SK-N-SH (cell line): ENCODE results near the gene SHANK2.

Source experiments
- CHD2 ChIP-seq: fragments of 150-350 bp; IDR thresholded peaks from 2 replicates; pipeline ENCODE4 v1.6.1; 2018; ENCODE audit warnings: low read length; ENCODE audit not compliant: partially characterized antibody
- CTCF ChIP-seq: fragments of 200-600 bp; sonication (generic); IDR thresholded peaks from 2 replicates; pipeline ENCODE4 v1.6.1; 2017; ENCODE audit warnings: antibody characterized with exemption, mild to moderate bottlenecking, moderate library complexity
- GABPA ChIP-seq: IDR thresholded peaks from 2 replicates; pipeline ENCODE4 v1.4.0; 2012; ENCODE audit warnings: low read depth, mild to moderate bottlenecking
- JUND ChIP-seq: IDR thresholded peaks from 2 replicates; pipeline ENCODE4 v1.4.0; 2012
- MAX ChIP-seq: IDR thresholded peaks from 2 replicates; pipeline ENCODE4 v1.4.0; 2012; ENCODE audit warnings: low read depth
- MXI1 ChIP-seq: IDR thresholded peaks from 2 replicates; pipeline ENCODE4 v1.6.1; 2012; ENCODE audit warnings: mild to moderate bottlenecking, low read depth, low read length, improper control_type of control experiment
- NFIC ChIP-seq: IDR thresholded peaks from 2 replicates; pipeline ENCODE4 v1.4.0; 2012; ENCODE audit warnings: borderline replicate concordance
- NRF1 ChIP-seq: IDR thresholded peaks from 2 replicates; pipeline ENCODE4 v1.6.1; 2012; ENCODE audit warnings: low read depth, mild to moderate bottlenecking, low read length
- RCOR1 ChIP-seq: fragments of 150-350 bp; IDR thresholded peaks from 2 replicates; pipeline ENCODE4 v1.6.1; 2017; ENCODE audit warnings: antibody characterized with exemption, low read length
- REST ChIP-seq: IDR thresholded peaks from 2 replicates; pipeline ENCODE4 v1.6.1; 2012; ENCODE audit warnings: mild to moderate bottlenecking, low read depth, low read length, moderate library complexity
- SIN3A ChIP-seq: IDR thresholded peaks from 2 replicates; pipeline ENCODE4 v1.6.1; 2012; ENCODE audit warnings: low read depth, mild to moderate bottlenecking, low read length, moderate library complexity, borderline replicate concordance
- TAF1 ChIP-seq: IDR thresholded peaks from 2 replicates; pipeline ENCODE4 v1.6.1; 2012; ENCODE audit warnings: low read depth, mild to moderate bottlenecking, low read length, moderate library complexity, borderline replicate concordance
- TF ChIP-seq, protein P1 (sequence below): IDR thresholded peaks from 2 replicates; pipeline ENCODE4 v1.4.0; 2012; ENCODE audit warnings: low read depth, borderline replicate concordance

DNA sequence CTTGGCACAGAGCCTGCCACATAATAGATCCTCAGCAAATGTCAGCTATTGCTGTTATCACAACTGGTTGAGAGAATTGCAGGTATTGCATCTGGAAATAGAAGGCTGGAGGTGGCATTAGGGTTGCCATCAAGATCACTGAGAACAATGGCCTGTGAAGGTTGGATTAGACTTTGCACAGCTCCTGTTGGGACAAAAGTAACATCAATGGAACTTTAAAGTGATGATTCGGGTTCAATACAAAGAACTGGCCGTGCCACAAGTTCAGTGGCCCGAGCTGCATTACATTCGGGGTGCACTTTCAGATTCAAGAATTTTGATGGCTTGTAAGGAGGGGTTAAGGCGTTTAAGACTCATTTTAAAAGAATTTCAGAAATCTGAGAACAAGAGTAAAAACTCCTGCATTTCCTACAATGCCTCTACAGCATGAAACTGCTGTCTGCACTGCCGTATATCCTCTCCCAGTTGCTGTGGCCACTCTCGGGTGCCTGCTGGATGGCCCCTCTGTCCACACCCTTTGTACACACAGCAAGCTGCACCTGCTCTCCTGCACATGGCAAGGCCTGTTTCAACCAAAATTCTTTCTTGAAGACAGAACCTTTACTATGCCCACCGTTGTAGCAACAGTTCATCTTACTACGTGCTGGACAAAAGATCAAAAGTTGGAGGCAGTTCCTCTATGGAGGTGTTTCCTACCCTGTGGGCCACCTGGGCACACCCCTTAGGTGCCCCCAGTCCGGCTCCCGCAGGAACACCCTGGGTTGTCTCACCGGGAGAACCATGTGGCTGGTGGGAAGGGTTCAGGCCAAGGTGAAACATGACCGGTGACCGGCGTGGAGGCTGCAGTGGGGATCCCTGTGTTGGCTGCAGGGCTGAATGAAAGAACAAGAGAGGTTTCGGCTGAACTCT is 17.5 kb upstream of the SHANK2 start:
- TF ChIP-seq GABPA (no peak), SIN3A (no peak), CTCF (no peak), NRF1 (no peak), CHD2 (no peak), REST (no peak), RCOR1 (no peak), NFIC (no peak), JUND (no peak), MAX (no peak), MXI1 (no peak), TAF1 (no peak)
- TF ChIP-seq, protein P1, sequence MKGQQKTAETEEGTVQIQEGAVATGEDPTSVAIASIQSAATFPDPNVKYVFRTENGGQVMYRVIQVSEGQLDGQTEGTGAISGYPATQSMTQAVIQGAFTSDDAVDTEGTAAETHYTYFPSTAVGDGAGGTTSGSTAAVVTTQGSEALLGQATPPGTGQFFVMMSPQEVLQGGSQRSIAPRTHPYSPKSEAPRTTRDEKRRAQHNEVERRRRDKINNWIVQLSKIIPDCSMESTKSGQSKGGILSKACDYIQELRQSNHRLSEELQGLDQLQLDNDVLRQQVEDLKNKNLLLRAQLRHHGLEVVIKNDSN, result no peak
